ENCODE results near the gene APEH. TPM values are rescaled to one million over a fixed set of nuclear protein-coding genes. Genes with fewer than 3 reads are reported as not detected.
"Not testable (repeated sequence)": the region's sequence is repeated elsewhere in the genome, so short reads cannot be mapped to it uniquely, and the experiment has no call there.

Gene APEH
- total and polyA plus RNA-seq, 9 of the 15 experiments (the other 6 are each of a cell fraction or from before 2014, with no cell fraction given): 70.9 to 177 (median 117) TPM

DNA sequence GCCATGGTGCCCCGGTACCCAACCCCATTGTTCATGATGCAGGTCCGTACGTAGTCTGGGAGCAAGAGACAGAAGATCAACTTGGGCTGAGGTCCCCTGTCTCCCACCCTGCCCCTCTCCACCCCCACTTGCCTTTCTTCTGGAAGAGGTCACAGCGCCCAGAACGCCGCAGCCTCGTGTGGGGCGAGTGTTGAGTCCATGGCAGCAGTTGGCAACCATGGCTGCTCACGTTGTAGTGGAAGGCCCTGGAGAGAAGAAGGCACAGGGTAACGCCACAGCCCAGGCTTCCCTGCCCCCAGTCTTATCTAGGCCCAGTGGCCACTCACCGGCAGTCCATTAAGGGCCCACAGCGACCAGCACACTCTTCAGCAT, 13.3 kb downstream of the APEH start:
- FAIRE-seq; H3K4me2 ChIP-seq (ENCODE audit: insufficient read depth, low read length); H3K9me1 ChIP-seq (ENCODE audit: control insufficient read depth, insufficient read depth, low read length); H3K9me3 ChIP-seq (replicated peaks; ENCODE audit: control insufficient read depth, insufficient read depth, low read depth, low read length); intact Hi-C loops (cut with micrococcal nuclease); H3K4me3 ChIP-seq; in situ Hi-C loops (cut with MboI); H4K20me1 ChIP-seq (replicated peaks; ENCODE audit: control insufficient read depth, insufficient read depth, low read length); BruUV-seq (replicated peaks); DNase-seq (ENCODE audit: extremely low read depth in 1 of 4, low spot score in 3 of 4); H2AFZ ChIP-seq (ENCODE audit: low read depth, low read length); H3K27me3 ChIP-seq (ENCODE audit: control insufficient read depth in 2 of 2, insufficient read depth in 2 of 2, low read length in 2 of 2); H3K9ac ChIP-seq (ENCODE audit: insufficient read depth in 1 of 2, low read depth in 2 of 2, low read length in 2 of 2); ATAC-seq; POLR2A ChIA-PET; CTCF ChIA-PET (ENCODE audit: low intra/inter-chr PET ratio); H3K27ac ChIP-seq (ENCODE audit: extremely low read depth, low read depth, low read length): not testable (repeated sequence)
- peaks cover 6 to 33% of the 10 kb centered on the region in 2 experiments; a peak in 4 of 5 replicates for H3K4me1 ChIP-seq (replicated peaks in 1 of 2; ENCODE audit: control insufficient read depth in 2 of 2, insufficient read depth in 2 of 2, low read length in 2 of 2)
- H3K36me3 ChIP-seq (ENCODE audit: control insufficient read depth, insufficient read depth, low read length): peaks cover 15% of the 10 kb centered on the region; the same call in 1 of the 3 replicates
- 0 out of 2 replicates have a peak, but pooled peaks have one; percentile 13 for TF ChIP-seq POLR2G (IDR thresholded peaks at IDR 0.05; ENCODE audit: low read depth, low read length)
- 78% methylated on average over 4 of the region's 12 CpGs for WGBS (ENCODE audit: insufficient coverage, low coverage, missing lambda C conversion rate)
- peaks cover 22% of the 10 kb centered on the region for H3K79me2 ChIP-seq (ENCODE audit: control insufficient read depth, insufficient read depth, low read length)

GRCh38 chr3:49688338-49689045, 14.3 kb downstream of the APEH start:
- peak in 1 of 2 experiments; percentile 10; a peak in 1 of 4 replicates for TF ChIP-seq RCOR1 (IDR thresholded peaks at IDR 0.05; ENCODE audit: borderline replicate concordance in 1 of 2, low read depth in 2 of 2, low read length in 2 of 2)
- peak; percentile 1 for TF ChIP-seq CCNT2 (IDR thresholded peaks at IDR 0.05; ENCODE audit: borderline replicate concordance, extremely low read depth, insufficient read length, low read depth, low read length)
- TF ChIP-seq EP300 (IDR thresholded peaks at IDR 0.05; ENCODE audit: low read length): 0 out of 2 replicates have a peak, but pooled peaks have one; percentile 54
- TF ChIP-seq ZBTB7A (IDR thresholded peaks at IDR 0.05; ENCODE audit: borderline replicate concordance, control insufficient read depth, low read depth, low read length): peak; percentile 33; the same call in 1 of the 2 replicates
- TF ChIP-seq TAF1 (IDR thresholded peaks at IDR 0.05; ENCODE audit: control insufficient read depth, extremely low read depth, insufficient read depth, low read length, severe bottlenecking): peak; percentile 11
- peak in 1 of 3 experiments; percentile 4 for TF ChIP-seq YY1 (IDR thresholded peaks at IDR 0.05; ENCODE audit: borderline replicate concordance in 1 of 3, control insufficient read depth in 1 of 3, extremely low read depth in 1 of 3, insufficient read depth in 3 of 3, insufficient read length in 1 of 3, insufficient replicate concordance in 2 of 3, low read depth in 1 of 3, low read length in 2 of 3)
- TF ChIP-seq POLR2AphosphoS5 (IDR thresholded peaks at IDR 0.05; ENCODE audit: control insufficient read depth, insufficient read depth, low read depth, low read length): 0 out of 2 replicates have a peak, but pooled peaks have one; percentile 11
- H3K36me3 ChIP-seq (ENCODE audit: control insufficient read depth, insufficient read depth, low read length); H3K9me1 ChIP-seq (ENCODE audit: control insufficient read depth, insufficient read depth, low read length); FAIRE-seq; H3K27me3 ChIP-seq (ENCODE audit: control insufficient read depth in 2 of 2, insufficient read depth in 2 of 2, low read length in 2 of 2); POLR2A ChIA-PET; H4K20me1 ChIP-seq (replicated peaks; ENCODE audit: control insufficient read depth, insufficient read depth, low read length); H3K9me3 ChIP-seq (replicated peaks; ENCODE audit: control insufficient read depth, insufficient read depth, low read depth, low read length); intact Hi-C loops (cut with micrococcal nuclease); in situ Hi-C loops (cut with MboI); CTCF ChIA-PET (ENCODE audit: low intra/inter-chr PET ratio); BruUV-seq (replicated peaks): not testable (repeated sequence)
- peak overlapping the region; percentile 81 for H3K4me2 ChIP-seq (ENCODE audit: insufficient read depth, low read length)
- H2AFZ ChIP-seq (ENCODE audit: low read depth, low read length): 0 out of 2 replicates have a peak overlapping the region, but pooled peaks have one; percentile 48
- DNase-seq (ENCODE audit: extremely low read depth in 1 of 4, low spot score in 3 of 4) (peak; percentile 38 to 57 (median 44)), ATAC-seq (peak; percentile 43)
- H3K4me1 ChIP-seq (replicated peaks in 1 of 2; ENCODE audit: control insufficient read depth in 2 of 2, insufficient read depth in 2 of 2, low read length in 2 of 2): peaks cover 6 to 33% of the 10 kb centered on the region in 2 experiments; a peak in 4 of 5 replicates
- H3K79me2 ChIP-seq (ENCODE audit: control insufficient read depth, insufficient read depth, low read length): peaks cover 22% of the 10 kb centered on the region
- peak overlapping the region; percentile 66 for H3K4me3 ChIP-seq
- peak overlapping the region; percentile 87 for H3K27ac ChIP-seq (ENCODE audit: extremely low read depth, low read depth, low read length)
- WGBS (ENCODE audit: insufficient coverage, low coverage, missing lambda C conversion rate): 33% methylated on average over 7 of the region's 7 CpGs
- peak overlapping the region; percentile 72 to 94 for H3K9ac ChIP-seq (ENCODE audit: insufficient read depth in 1 of 2, low read depth in 2 of 2, low read length in 2 of 2)
